GM12864 (cell line): ENCODE data around the gene TRPM3.

ENCODE experiments used
- DNase-seq: peaks from one replicate; pipeline ENCODE4 v3.0.0-alpha.2; 2011; ENCODE audit warnings: low read depth
- H3K4me3 ChIP-seq: 2 replicates; pipeline ENCODE4 v1.5.1; 2011; ENCODE audit warnings: mild to moderate bottlenecking, low read depth, low read length, control low read depth
- TF ChIP-seq, protein P1 (sequence below): IDR thresholded peaks from 2 replicates; pipeline ENCODE4 v1.5.1; 2011; ENCODE audit warnings: low read depth, mild to moderate bottlenecking, moderate library complexity, low read length, control low read depth, inconsistent platforms; ENCODE audit errors: missing control alignments

TRPM3 gene

DNA sequence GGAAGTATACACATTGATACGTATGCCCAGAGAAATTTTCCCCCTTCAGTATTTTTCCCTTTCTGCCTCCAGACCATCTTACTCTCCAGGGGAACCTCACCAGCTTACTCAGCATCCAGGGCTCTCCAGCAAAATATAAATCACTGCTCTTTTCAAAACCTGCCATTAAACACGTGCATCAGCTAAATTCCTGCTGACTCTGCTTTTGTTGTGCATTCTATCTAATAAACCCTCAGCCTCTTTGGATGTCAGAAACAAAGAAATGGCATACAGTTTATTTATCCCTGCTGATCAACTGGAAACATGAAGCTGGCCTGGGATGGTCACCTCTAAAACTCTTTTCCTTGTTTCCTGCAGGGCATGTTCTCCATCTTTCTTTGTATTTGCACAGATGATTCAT, 126.8 kb downstream of the TRPM3 start:
- TF ChIP-seq, protein P1, sequence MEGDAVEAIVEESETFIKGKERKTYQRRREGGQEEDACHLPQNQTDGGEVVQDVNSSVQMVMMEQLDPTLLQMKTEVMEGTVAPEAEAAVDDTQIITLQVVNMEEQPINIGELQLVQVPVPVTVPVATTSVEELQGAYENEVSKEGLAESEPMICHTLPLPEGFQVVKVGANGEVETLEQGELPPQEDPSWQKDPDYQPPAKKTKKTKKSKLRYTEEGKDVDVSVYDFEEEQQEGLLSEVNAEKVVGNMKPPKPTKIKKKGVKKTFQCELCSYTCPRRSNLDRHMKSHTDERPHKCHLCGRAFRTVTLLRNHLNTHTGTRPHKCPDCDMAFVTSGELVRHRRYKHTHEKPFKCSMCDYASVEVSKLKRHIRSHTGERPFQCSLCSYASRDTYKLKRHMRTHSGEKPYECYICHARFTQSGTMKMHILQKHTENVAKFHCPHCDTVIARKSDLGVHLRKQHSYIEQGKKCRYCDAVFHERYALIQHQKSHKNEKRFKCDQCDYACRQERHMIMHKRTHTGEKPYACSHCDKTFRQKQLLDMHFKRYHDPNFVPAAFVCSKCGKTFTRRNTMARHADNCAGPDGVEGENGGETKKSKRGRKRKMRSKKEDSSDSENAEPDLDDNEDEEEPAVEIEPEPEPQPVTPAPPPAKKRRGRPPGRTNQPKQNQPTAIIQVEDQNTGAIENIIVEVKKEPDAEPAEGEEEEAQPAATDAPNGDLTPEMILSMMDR = no peak
- no peak overlapping the region for H3K4me3 ChIP-seq
- DNase-seq = no peak

DNA sequence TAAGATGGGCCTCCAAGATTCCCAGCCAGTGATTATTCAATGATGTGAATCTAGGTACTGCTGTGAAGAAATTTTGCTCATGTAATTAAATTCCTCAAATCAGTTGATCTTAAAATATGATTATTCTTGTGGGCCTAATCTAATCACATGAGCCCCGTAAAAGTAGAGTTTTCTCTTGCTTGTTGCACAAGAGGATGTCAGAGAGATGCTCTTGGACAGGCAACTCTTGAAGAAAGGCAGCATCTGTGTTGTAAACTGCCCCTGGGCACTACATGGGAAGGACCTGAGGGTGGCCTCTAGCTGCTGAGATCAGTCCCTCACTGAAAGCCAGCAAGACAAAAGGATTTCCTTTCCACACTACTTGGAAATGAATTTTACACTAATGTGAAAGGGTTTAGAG, 132.9 kb downstream of the TRPM3 start:
- TF ChIP-seq, protein P1 = no peak
- DNase-seq = no peak
- H3K4me3 ChIP-seq = no peak overlapping the region

DNA sequence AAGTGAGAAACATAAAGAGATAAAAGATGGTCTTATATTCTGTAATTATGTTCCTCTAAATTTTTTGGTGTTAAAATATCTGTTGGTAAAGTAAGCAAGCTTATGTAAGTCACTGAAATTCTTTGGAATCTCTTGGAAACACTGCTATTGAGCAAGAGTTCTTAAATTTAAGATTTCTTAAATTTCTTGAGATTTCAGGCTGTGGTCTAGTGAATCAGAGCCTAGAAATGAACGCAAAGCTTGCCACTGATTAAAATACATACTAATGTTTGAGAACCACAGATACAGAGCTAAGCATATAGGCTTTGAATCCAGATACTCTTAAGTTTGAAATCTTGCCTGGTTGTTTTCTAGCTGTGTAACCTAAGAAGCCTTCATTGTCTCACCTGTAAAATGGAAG, 133.4 kb downstream of the TRPM3 start:
- no peak for DNase-seq

DNA sequence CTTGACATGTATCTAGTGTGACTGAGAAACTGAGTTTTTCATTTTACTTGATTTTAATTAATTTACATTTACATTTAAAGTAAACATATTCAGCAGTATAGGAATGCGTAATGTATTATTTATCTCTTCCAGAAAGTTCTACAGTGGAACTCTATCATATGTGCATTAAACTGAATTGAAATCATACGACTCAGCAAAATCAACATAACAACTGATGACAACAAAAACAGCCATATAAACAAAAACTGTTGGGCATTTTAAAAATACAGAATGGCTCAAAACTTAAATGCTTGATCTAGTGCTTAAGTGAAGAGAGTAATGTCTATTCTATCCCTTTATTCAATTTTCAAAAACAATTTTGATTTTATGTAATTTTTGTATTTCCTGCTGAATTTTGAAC, 134.4 kb downstream of the TRPM3 start:
- TF ChIP-seq, protein P1 = no peak
- no peak overlapping the region for H3K4me3 ChIP-seq
- no peak for DNase-seq

More for the DNA sequence above, 133.4 kb downstream of the TRPM3 start:
- TF ChIP-seq, protein P1 = no peak
- H3K4me3 ChIP-seq = no peak overlapping the region

DNA sequence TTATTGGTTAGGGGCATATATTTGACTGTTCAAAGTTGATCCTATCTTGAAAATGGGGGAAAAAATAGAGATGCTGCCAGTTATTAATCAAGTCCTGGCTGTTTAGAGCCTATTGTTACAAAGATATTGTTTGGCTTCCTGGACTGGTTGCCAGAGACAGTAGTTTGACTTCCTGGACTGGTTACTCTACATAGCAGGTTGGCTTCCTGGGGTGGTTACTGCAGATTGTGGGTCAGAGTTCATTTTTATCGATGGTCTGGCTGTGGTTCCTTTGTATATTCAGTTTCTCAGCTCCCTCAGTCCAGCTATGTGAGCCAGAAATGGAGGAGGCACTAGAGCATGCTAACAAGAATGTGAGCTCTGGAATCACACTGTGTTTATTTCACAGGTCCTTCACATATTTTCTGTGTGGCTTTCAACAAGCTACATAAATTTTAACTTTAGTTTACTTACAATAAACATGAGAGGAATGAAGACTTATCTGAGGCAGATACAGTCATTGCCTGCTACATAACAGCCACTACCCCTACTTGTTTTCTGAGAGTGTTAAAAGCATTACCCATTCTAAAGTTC, 137.6 kb downstream of the TRPM3 start:
- TF ChIP-seq, protein P1 = no peak
- no peak for DNase-seq
- H3K4me3 ChIP-seq = no peak overlapping the region

DNA sequence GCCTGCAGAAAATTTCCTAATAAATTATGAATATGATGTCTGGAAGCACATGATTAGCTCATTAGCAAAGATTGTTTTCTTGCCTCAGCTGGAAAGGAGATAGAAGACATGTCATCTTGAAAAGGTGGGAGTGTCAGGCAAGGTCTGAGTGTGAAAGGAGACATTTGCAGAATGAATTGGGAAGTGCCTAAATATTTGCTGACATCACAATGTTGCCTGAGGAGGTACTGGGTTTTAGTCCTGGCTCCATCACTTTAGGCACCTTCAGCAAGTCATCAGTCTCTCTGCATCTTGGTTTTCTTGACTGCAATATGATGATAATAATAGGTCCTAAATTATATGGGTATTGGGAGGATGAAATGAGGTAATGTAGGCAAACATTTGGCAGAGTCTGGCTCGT, 140.1 kb downstream of the TRPM3 start:
- TF ChIP-seq, protein P1 = no peak
- DNase-seq = no peak
- no peak overlapping the region for H3K4me3 ChIP-seq

DNA sequence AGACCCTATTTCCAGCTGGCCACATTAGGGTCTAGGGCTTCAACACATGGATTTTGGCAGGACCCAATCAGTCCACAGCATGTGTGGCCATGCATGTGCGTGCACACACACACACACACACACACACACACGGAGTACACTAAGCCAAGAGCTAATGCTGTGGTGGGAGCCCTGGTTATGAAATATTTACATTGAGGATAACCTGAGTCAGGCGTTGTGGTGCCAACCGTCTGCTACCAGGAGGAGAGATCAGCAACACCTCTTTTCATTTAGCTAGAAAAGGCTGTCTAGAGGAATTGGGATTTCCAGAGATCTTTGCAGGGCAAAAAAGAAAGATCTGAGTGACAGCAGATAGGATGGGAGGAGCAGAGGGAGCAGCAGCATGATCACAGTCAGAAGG, 141.5 kb downstream of the TRPM3 start:
- H3K4me3 ChIP-seq = no peak overlapping the region
- TF ChIP-seq, protein P1 = no peak
- no peak for DNase-seq
